ENCODE measurements around the gene MMP2. TPM values are rescaled to one million over a fixed set of nuclear protein-coding genes. Genes with fewer than 3 reads are reported as not detected.

MMP2 gene
- total and polyA plus RNA-seq, 7 donors: 16.0 to 60.9 (median 23.2) TPM

DNA sequence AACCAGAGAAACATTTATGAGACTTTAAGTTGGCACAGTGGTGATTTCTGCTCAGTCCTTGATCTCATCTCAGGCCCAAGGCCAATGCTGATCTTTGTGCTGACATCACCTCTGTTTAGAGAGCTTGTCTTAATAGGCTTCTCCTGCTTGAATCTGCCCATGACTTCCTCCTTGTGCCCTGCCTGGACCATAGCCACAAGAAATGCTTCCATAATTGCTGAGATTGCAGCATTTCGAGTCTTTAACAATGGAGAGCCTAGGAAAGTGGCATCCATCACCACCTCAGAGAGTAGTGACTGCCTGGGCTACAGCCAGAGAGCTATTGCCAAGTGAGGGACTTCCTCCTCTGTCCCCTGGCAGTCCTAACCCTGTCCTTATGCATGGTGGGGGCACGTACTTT is 25.1 kb upstream of the MMP2 start:
- intact Hi-C loops (cut with DNase I): no loop called here
- Histone ChIP-seq H3K36me3 (ENCODE audit: insufficient read depth in 1 of 2, low read depth in 1 of 2) (no peaks in the 10 kb centered on the region), H3K27me3 (ENCODE audit: insufficient read depth in 3 of 3, low read length in 2 of 3) (no peaks in the 10 kb centered on the region), H3K27ac (no peak overlapping the region), H3K9me3 (no peaks in the 10 kb centered on the region), H3K4me3 (no peak overlapping the region), H3K4me1 (no peaks in the 10 kb centered on the region)
- TF ChIP-seq, protein P1, sequence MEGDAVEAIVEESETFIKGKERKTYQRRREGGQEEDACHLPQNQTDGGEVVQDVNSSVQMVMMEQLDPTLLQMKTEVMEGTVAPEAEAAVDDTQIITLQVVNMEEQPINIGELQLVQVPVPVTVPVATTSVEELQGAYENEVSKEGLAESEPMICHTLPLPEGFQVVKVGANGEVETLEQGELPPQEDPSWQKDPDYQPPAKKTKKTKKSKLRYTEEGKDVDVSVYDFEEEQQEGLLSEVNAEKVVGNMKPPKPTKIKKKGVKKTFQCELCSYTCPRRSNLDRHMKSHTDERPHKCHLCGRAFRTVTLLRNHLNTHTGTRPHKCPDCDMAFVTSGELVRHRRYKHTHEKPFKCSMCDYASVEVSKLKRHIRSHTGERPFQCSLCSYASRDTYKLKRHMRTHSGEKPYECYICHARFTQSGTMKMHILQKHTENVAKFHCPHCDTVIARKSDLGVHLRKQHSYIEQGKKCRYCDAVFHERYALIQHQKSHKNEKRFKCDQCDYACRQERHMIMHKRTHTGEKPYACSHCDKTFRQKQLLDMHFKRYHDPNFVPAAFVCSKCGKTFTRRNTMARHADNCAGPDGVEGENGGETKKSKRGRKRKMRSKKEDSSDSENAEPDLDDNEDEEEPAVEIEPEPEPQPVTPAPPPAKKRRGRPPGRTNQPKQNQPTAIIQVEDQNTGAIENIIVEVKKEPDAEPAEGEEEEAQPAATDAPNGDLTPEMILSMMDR (IDR thresholded peaks at IDR 0.05): no peak
- ATAC-seq (no peak), DNase-seq (no peak)
- 41 to 44% (median 43%) methylated on average over 2 of the region's 2 CpGs for WGBS, 3 donors

DNA sequence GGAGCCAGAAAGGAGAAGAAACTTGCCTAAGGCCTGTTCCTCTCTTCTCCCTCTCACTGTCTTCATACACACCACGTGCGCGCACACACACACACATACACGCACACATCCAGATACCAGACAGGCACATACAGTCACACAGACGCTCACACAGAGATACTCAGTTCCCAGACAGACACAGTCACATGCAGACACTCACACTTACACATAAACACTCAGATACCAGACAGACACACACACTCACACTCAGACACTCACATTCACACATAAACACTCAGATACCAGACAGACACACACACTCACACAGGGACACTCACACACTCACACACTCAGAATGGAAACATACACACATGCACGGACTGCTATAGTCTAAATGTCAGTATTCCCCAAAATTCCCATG is 24.1 kb upstream of the MMP2 start:
- Histone ChIP-seq H3K36me3 (ENCODE audit: insufficient read depth in 1 of 2, low read depth in 1 of 2) (no peaks in the 10 kb centered on the region), H3K4me1 (no peaks in the 10 kb centered on the region), H3K9me3 (no peaks in the 10 kb centered on the region), H3K4me3 (no peak overlapping the region), H3K27me3 (ENCODE audit: insufficient read depth in 3 of 3, low read length in 2 of 3) (no peaks in the 10 kb centered on the region), H3K27ac (no peak overlapping the region)
- intact Hi-C loops (cut with DNase I): no loop called here
- WGBS, 3 donors: 63 to 87% (median 79%) methylated on average over 6 of the region's 6 CpGs
- ATAC-seq (no peak), DNase-seq (no peak)
- TF ChIP-seq, protein P1 (IDR thresholded peaks at IDR 0.05): no peak

DNA sequence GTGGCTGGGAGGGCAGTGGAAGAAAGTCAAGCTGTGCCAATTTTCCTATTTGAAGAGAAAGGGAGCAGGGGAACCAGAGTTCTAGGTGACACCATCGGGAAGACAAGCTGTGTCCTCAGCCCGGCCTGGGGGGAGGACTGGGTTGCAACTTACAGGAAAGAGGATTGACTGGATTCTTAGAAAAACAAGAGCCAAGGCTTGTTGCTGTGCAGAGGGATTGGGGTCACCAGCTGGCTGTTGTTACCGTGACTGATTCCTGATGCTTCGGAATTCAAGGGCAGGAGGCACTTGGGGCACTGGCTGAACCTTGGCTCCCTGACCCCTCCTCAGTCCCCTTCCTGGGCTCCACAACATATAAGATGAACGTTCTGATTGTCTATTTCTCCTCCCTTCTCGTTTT is 16.8 kb upstream of the MMP2 start:
- no peaks in the 10 kb centered on the region for H3K27me3 ChIP-seq (ENCODE audit: insufficient read depth in 3 of 3, low read length in 2 of 3)
- ATAC-seq (no peak), DNase-seq (no peak)
- WGBS, 3 donors: 56 to 63% (median 61%) methylated on average over 6 of the region's 6 CpGs
- H3K27ac ChIP-seq: no peak overlapping the region
- no peaks in the 10 kb centered on the region for H3K4me1 ChIP-seq
- H3K36me3 ChIP-seq (ENCODE audit: insufficient read depth in 1 of 2, low read depth in 1 of 2): no peaks in the 10 kb centered on the region
- H3K9me3 ChIP-seq: no peaks in the 10 kb centered on the region
- H3K4me3 ChIP-seq: no peak overlapping the region
- TF ChIP-seq, protein P1 (IDR thresholded peaks at IDR 0.05): no peak
- intact Hi-C loops (cut with DNase I): loop anchor here in 1 of 2 donors (2.0 kb wide), 1 partner anchor 81 kb away; no protein-coding TSS in a partner anchor

DNA sequence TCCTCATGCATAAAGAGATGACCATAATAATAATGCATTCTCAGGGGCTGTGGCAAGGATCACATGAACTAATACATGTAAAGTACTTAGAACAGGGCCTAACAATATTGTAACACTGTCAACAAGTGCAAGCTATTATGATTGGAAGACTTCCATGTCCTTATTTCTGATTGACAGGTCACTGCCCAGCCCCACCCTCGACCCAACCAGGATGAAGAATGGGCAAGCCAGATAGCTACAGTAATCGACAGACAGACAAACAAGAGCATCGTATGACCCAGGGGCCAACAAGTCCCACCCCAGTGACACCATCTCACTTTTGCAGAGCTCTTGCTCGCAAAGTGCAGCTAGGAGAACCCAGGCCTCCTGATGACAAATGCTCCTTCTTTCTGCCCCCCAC is 14.6 kb upstream of the MMP2 start:
- no peaks in the 10 kb centered on the region for H3K9me3 ChIP-seq
- ATAC-seq: no peak
- DNase-seq: no peak
- TF ChIP-seq, protein P1 (IDR thresholded peaks at IDR 0.05): no peak
- WGBS, 3 donors: 44 to 60% (median 60%) methylated on average over 4 of the region's 4 CpGs
- no peak overlapping the region for H3K4me3 ChIP-seq
- intact Hi-C loops (cut with DNase I): loop anchor here in 1 of 2 donors (2.0 kb wide), 1 partner anchor 238 kb away; no protein-coding TSS in a partner anchor
- H3K36me3 ChIP-seq (ENCODE audit: insufficient read depth in 1 of 2, low read depth in 1 of 2): no peaks in the 10 kb centered on the region
- H3K27ac ChIP-seq: no peak overlapping the region
- no peaks in the 10 kb centered on the region for H3K4me1 ChIP-seq
- H3K27me3 ChIP-seq (ENCODE audit: insufficient read depth in 3 of 3, low read length in 2 of 3): no peaks in the 10 kb centered on the region
